DND-41 (cell line): ENCODE measurements around the gene LYVE1.

Source experiments
- ATAC-seq: fragments of 200-7000 bp; cut with Tn5 transposase; 3 replicates; pipeline ENCODE4 v1.9.1; 2021; ENCODE audit warnings: low read depth; ENCODE audit not compliant: insufficient read depth
- DNase-seq: peaks from one replicate; pipeline ENCODE4 v3.0.0-alpha.2; 2020
- H2AFZ ChIP-seq: 2 replicates; pipeline ENCODE4 v1.6.0; 2012; ENCODE audit warnings: low read depth, low read length
- H3K27ac ChIP-seq: 2 replicates; pipeline ENCODE4 v1.5.1; 2012; ENCODE audit warnings: low read length, inconsistent platforms
- H3K27me3 ChIP-seq: fragments of 200-600 bp; sonication (generic); 2 replicates; pipeline ENCODE4 v1.6.0; 2012; ENCODE audit warnings: low read length, mild to moderate bottlenecking, inconsistent platforms; ENCODE audit not compliant: insufficient read depth, poor library complexity
- H3K36me3 ChIP-seq: 2 replicates; pipeline ENCODE4 v1.5.1; 2012; ENCODE audit warnings: low read length, inconsistent platforms; ENCODE audit not compliant: insufficient read depth
- H3K4me1 ChIP-seq: 2 replicates; pipeline ENCODE4 v1.5.1; 2012; ENCODE audit warnings: mild to moderate bottlenecking, low read length; ENCODE audit not compliant: insufficient read depth
- H3K4me2 ChIP-seq: 2 replicates; pipeline ENCODE4 v1.6.0; 2012; ENCODE audit warnings: mild to moderate bottlenecking, moderate library complexity, low read length, inconsistent platforms; ENCODE audit not compliant: insufficient read depth
- H3K4me3 ChIP-seq, 2 experiments: fragments of 200-600 bp in 1 of 2; shearing (Covaris generic) in 1 of 2; 2 replicates each; pipeline ENCODE4 v1.5.1; 2012 to 2016; ENCODE audit warnings: inconsistent platforms in 2 of 2, low read length in 2 of 2, mild to moderate bottlenecking in 2 of 2, low read depth in 1 of 2, moderate library complexity in 1 of 2
- H3K79me2 ChIP-seq: 2 replicates; pipeline ENCODE4 v1.6.0; 2012; ENCODE audit warnings: low read length, inconsistent platforms; ENCODE audit not compliant: insufficient read depth
- H3K9ac ChIP-seq: 2 replicates; pipeline ENCODE4 v1.6.0; 2012; ENCODE audit warnings: low read depth, mild to moderate bottlenecking, inconsistent platforms, low read length, moderate library complexity
- H3K9me3 ChIP-seq: 2 replicates; pipeline ENCODE4 v1.5.1; 2012; ENCODE audit warnings: low read length, moderate library complexity, mild to moderate bottlenecking, inconsistent platforms; ENCODE audit not compliant: insufficient read depth, severe bottlenecking
- H4K20me1 ChIP-seq: 2 replicates; pipeline ENCODE4 v1.6.0; 2012; ENCODE audit warnings: low read length; ENCODE audit not compliant: insufficient read depth
- EZH2 ChIP-seq: IDR thresholded peaks from 3 replicates; pipeline ENCODE4 v1.6.1; 2012; ENCODE audit warnings: borderline replicate concordance, low read depth, mild to moderate bottlenecking, moderate library complexity, low read length, inconsistent platforms; ENCODE audit not compliant: severe bottlenecking
- TF ChIP-seq, protein P1 (sequence below): IDR thresholded peaks from 2 replicates; pipeline ENCODE4 v1.5.1; 2012; ENCODE audit warnings: borderline replicate concordance, low read length, moderate library complexity, mild to moderate bottlenecking; ENCODE audit not compliant: poor library complexity, severe bottlenecking; ENCODE audit errors: extremely low read depth

LYVE1 gene

DNA sequence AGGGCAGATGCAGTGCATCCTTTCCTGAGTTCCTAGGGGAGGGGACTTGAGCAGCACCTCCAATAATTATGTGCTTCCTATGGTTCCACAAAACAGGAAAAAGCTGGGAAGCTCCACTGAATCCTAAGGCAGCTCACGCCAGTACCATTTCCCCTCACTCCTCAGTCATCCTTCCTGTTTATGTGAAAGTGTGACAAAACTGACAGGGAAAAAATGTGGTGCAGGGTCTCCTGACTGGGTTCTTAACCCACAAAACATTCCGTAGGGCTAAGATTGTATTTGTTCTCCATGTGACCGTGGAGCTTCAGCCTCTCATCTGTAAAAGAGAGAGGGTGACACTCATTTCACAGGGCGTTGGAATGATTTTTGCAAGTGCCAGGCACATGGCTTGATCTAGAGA is 12.2 kb upstream of the LYVE1 start:
- H3K27ac ChIP-seq: no peak overlapping the region
- no peak overlapping the region for H3K4me3 ChIP-seq
- H3K79me2 ChIP-seq: no peaks in the 10 kb centered on the region
- no peak overlapping the region for H3K9ac ChIP-seq
- H4K20me1 ChIP-seq: no peaks in the 10 kb centered on the region
- no peak overlapping the region for H3K4me2 ChIP-seq
- peaks cover 14% of the 10 kb centered on the region for H3K27me3 ChIP-seq
- H3K9me3 ChIP-seq: no peaks in the 10 kb centered on the region
- H3K4me1 ChIP-seq: no peaks in the 10 kb centered on the region
- no peaks in the 10 kb centered on the region for H3K36me3 ChIP-seq
- H2AFZ ChIP-seq: no peak overlapping the region
- ATAC-seq (no peak), DNase-seq (no peak)
- TF ChIP-seq, protein P1, sequence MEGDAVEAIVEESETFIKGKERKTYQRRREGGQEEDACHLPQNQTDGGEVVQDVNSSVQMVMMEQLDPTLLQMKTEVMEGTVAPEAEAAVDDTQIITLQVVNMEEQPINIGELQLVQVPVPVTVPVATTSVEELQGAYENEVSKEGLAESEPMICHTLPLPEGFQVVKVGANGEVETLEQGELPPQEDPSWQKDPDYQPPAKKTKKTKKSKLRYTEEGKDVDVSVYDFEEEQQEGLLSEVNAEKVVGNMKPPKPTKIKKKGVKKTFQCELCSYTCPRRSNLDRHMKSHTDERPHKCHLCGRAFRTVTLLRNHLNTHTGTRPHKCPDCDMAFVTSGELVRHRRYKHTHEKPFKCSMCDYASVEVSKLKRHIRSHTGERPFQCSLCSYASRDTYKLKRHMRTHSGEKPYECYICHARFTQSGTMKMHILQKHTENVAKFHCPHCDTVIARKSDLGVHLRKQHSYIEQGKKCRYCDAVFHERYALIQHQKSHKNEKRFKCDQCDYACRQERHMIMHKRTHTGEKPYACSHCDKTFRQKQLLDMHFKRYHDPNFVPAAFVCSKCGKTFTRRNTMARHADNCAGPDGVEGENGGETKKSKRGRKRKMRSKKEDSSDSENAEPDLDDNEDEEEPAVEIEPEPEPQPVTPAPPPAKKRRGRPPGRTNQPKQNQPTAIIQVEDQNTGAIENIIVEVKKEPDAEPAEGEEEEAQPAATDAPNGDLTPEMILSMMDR: no peak
- no peak for TF ChIP-seq EZH2

DNA sequence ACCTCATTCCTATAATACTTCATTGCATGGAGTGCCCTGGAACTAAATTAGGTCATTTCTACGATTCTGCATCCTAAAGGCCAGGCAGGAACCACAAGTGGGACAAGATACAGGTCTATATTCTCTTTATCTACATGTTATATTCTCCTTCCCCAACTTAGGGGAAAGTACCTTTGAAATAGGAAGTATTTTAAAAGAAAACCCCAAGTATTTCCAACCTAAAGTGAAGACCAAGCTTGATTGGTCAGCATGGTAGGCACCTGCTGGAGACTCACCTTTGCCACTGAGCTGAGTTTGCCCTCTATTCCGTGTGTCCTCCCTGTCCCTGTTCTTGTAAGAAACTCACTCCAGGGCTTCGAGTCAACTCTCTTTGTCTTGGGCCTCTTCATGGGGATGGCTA is 11.2 kb upstream of the LYVE1 start:
- Histone ChIP-seq H3K79me2 (no peaks in the 10 kb centered on the region), H3K4me1 (no peaks in the 10 kb centered on the region), H3K27ac (no peak overlapping the region), H3K9me3 (no peaks in the 10 kb centered on the region), H2AFZ (no peak overlapping the region), H3K4me2 (no peak overlapping the region), H3K9ac (no peak overlapping the region), H3K4me3 (no peak overlapping the region), H4K20me1 (no peaks in the 10 kb centered on the region), H3K27me3 (peaks cover 14% of the 10 kb centered on the region), H3K36me3 (no peaks in the 10 kb centered on the region)
- no peak for TF ChIP-seq EZH2
- TF ChIP-seq, protein P1: no peak
- DNase-seq: no peak
- ATAC-seq: no peak

DNA sequence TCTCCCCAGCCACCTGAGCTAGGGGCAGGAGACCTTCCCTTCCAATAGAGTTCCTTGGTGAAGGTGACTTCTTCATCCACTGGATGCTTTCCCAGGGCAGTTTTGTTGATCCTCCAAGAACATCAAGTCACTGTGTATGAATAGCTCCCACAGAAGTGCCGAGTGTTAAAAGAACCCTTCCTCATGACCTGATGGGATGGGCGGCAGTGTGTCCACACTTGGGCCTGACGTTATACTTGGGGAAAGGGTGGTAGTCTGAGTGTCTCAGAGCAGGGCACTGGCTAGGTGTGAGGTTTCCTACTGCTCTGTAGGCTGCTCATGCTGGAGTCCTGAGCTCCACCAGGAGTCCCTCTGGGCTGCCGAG is 7.6 kb upstream of the LYVE1 start:
- Histone ChIP-seq H3K4me2 (no peak overlapping the region), H3K36me3 (no peaks in the 10 kb centered on the region), H3K9ac (no peak overlapping the region), H3K27me3 (peaks cover 14% of the 10 kb centered on the region), H3K79me2 (no peaks in the 10 kb centered on the region), H2AFZ (no peak overlapping the region), H4K20me1 (no peaks in the 10 kb centered on the region), H3K9me3 (no peaks in the 10 kb centered on the region), H3K4me1 (no peaks in the 10 kb centered on the region), H3K4me3 (no peak overlapping the region), H3K27ac (no peak overlapping the region)
- DNase-seq (no peak), ATAC-seq (no peak)
- TF ChIP-seq, protein P1: no peak
- TF ChIP-seq EZH2: no peak

DNA sequence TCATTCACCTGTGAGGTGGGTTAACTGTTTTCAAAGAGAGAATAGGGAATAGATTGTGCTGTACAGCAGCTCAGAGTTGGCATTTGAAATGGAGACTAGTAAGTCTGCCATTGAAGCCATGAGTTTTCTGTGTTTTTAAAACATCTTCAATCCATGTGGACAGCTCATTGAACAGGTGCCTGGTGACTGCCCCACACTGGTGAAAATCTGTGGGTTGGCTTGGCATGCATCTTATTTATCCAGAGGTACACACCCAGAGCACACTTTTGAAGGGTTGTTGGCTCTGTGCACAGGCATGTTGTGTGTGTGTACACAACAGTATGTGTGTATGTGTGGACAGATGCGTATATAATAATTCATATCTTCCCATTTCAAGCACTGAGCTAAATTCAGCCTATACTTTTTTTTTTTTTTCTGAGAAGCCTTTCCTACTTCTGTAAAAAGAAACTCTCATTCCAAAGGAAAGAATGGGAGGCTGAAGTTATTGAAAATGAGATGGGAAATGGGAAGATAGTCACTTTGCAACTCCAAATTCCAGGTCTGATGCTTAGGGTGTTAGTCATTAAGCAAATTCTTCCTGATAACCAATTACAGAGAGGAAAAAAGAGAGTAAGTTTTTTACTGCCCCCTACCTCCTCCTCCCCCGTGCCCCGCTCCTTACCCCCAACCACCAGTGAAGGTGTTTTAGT is 7.0 kb upstream of the LYVE1 start:
- no peaks in the 10 kb centered on the region for H3K36me3 ChIP-seq
- TF ChIP-seq, protein P1: no peak
- no peak for TF ChIP-seq EZH2
- H3K27ac ChIP-seq: no peak overlapping the region
- no peaks in the 10 kb centered on the region for H4K20me1 ChIP-seq
- H3K9me3 ChIP-seq: no peaks in the 10 kb centered on the region
- no peak overlapping the region for H3K9ac ChIP-seq
- no peak for ATAC-seq
- no peak overlapping the region for H3K4me2 ChIP-seq
- no peaks in the 10 kb centered on the region for H3K4me1 ChIP-seq
- no peak overlapping the region for H3K4me3 ChIP-seq
- no peak for DNase-seq
- peaks cover 14% of the 10 kb centered on the region for H3K27me3 ChIP-seq
- H2AFZ ChIP-seq: no peak overlapping the region
- H3K79me2 ChIP-seq: no peaks in the 10 kb centered on the region
